Measurements from ENCODE around the gene RFXAP. TPM values are rescaled to one million over a fixed set of nuclear protein-coding genes. Genes with fewer than 3 reads are reported as not detected.

The RFXAP gene
- total and polyA plus RNA-seq, 2 donors (not counting 1 experiment from before 2014, with no cell fraction given): 1.8 to 4.6 TPM

- Histone ChIP-seq H3K9ac (ENCODE audit: insufficient read depth, low read length) (no peak overlapping the region), H3K36me3 (ENCODE audit: control insufficient read depth, insufficient read depth, low read length) (no peaks in the 10 kb centered on the region), H3K9me3 (ENCODE audit: control insufficient read depth, insufficient read depth, low read depth, low read length) (no peaks in the 10 kb centered on the region), H3K79me2 (ENCODE audit: control insufficient read depth, insufficient read depth, low read length) (no peaks in the 10 kb centered on the region), H3K4me3 (replicated peaks in 1 of 4; ENCODE audit: control extremely low read depth in 1 of 4, insufficient read depth in 1 of 4, low read depth in 3 of 4, low read length in 4 of 4) (no peak overlapping the region), H3K4me1 (ENCODE audit: control insufficient read depth, extremely low read depth, insufficient read depth, low read length) (no peaks in the 10 kb centered on the region), H3K27me3 (ENCODE audit: control insufficient read depth, insufficient read depth, low read length) (no peaks in the 10 kb centered on the region), H3K4me2 (ENCODE audit: extremely low read depth, insufficient read depth, low read length) (no peak overlapping the region), H2AFZ (ENCODE audit: low read length) (no peak overlapping the region), H4K20me1 (ENCODE audit: control insufficient read depth, extremely low read depth, insufficient read depth, low read length) (no peaks in the 10 kb centered on the region), H3K27ac (ENCODE audit: insufficient read depth, low read length) (no peak overlapping the region)
- no peak for DNase-seq (ENCODE audit: low read depth in 2 of 2)
- TF ChIP-seq EZH2 (IDR thresholded peaks at IDR 0.05; ENCODE audit: low read length, missing control alignments) (no peak), CTCF (conservative IDR thresholded peaks at IDR 0.05 in 1 of 2, IDR thresholded peaks at IDR 0.05 in 1 of 2; ENCODE audit: low read depth in 1 of 2, low read length in 2 of 2) (no peak)
Measured at GRCh38 chr13:36837354-36838092, 18.5 kb downstream of the RFXAP start.

- no peaks in the 10 kb centered on the region for H3K27me3 ChIP-seq (ENCODE audit: control insufficient read depth, insufficient read depth, low read length)
- H3K4me3 ChIP-seq (replicated peaks in 1 of 4; ENCODE audit: control extremely low read depth in 1 of 4, insufficient read depth in 1 of 4, low read depth in 3 of 4, low read length in 4 of 4): no peak overlapping the region
- H3K9ac ChIP-seq (ENCODE audit: insufficient read depth, low read length): no peak overlapping the region
- no peak overlapping the region for H3K4me2 ChIP-seq (ENCODE audit: extremely low read depth, insufficient read depth, low read length)
- H3K9me3 ChIP-seq (ENCODE audit: control insufficient read depth, insufficient read depth, low read depth, low read length): no peaks in the 10 kb centered on the region
- H3K79me2 ChIP-seq (ENCODE audit: control insufficient read depth, insufficient read depth, low read length): no peaks in the 10 kb centered on the region
- no peak for TF ChIP-seq CTCF (conservative IDR thresholded peaks at IDR 0.05 in 1 of 2, IDR thresholded peaks at IDR 0.05 in 1 of 2; ENCODE audit: low read depth in 1 of 2, low read length in 2 of 2)
- TF ChIP-seq EZH2 (IDR thresholded peaks at IDR 0.05; ENCODE audit: low read length, missing control alignments): no peak
- H2AFZ ChIP-seq (ENCODE audit: low read length): no peak overlapping the region
- DNase-seq (ENCODE audit: low read depth in 2 of 2): no peak
- no peaks in the 10 kb centered on the region for H4K20me1 ChIP-seq (ENCODE audit: control insufficient read depth, extremely low read depth, insufficient read depth, low read length)
- H3K36me3 ChIP-seq (ENCODE audit: control insufficient read depth, insufficient read depth, low read length): no peaks in the 10 kb centered on the region
- H3K27ac ChIP-seq (ENCODE audit: insufficient read depth, low read length): no peak overlapping the region
- no peaks in the 10 kb centered on the region for H3K4me1 ChIP-seq (ENCODE audit: control insufficient read depth, extremely low read depth, insufficient read depth, low read length)
Measured at GRCh38 chr13:36839281-36839680, 20.3 kb downstream of the RFXAP start.

GRCh38 chr13:36839981-36840380 lies 21.0 kb downstream of the RFXAP start:
- Histone ChIP-seq H3K79me2 (ENCODE audit: control insufficient read depth, insufficient read depth, low read length) (no peaks in the 10 kb centered on the region), H4K20me1 (ENCODE audit: control insufficient read depth, extremely low read depth, insufficient read depth, low read length) (no peaks in the 10 kb centered on the region), H3K27ac (ENCODE audit: insufficient read depth, low read length) (no peak overlapping the region), H3K27me3 (ENCODE audit: control insufficient read depth, insufficient read depth, low read length) (no peaks in the 10 kb centered on the region), H3K4me3 (replicated peaks in 1 of 4; ENCODE audit: control extremely low read depth in 1 of 4, insufficient read depth in 1 of 4, low read depth in 3 of 4, low read length in 4 of 4) (no peak overlapping the region), H3K36me3 (ENCODE audit: control insufficient read depth, insufficient read depth, low read length) (no peaks in the 10 kb centered on the region), H2AFZ (ENCODE audit: low read length) (no peak overlapping the region), H3K4me1 (ENCODE audit: control insufficient read depth, extremely low read depth, insufficient read depth, low read length) (no peaks in the 10 kb centered on the region), H3K9ac (ENCODE audit: insufficient read depth, low read length) (no peak overlapping the region), H3K9me3 (ENCODE audit: control insufficient read depth, insufficient read depth, low read depth, low read length) (no peaks in the 10 kb centered on the region), H3K4me2 (ENCODE audit: extremely low read depth, insufficient read depth, low read length) (no peak overlapping the region)
- TF ChIP-seq CTCF (conservative IDR thresholded peaks at IDR 0.05 in 1 of 2, IDR thresholded peaks at IDR 0.05 in 1 of 2; ENCODE audit: low read depth in 1 of 2, low read length in 2 of 2) (no peak), EZH2 (IDR thresholded peaks at IDR 0.05; ENCODE audit: low read length, missing control alignments) (no peak)
- DNase-seq (ENCODE audit: low read depth in 2 of 2): no peak
